Measurements from ENCODE around the gene UFC1.

- TF ChIP-seq, protein P1, sequence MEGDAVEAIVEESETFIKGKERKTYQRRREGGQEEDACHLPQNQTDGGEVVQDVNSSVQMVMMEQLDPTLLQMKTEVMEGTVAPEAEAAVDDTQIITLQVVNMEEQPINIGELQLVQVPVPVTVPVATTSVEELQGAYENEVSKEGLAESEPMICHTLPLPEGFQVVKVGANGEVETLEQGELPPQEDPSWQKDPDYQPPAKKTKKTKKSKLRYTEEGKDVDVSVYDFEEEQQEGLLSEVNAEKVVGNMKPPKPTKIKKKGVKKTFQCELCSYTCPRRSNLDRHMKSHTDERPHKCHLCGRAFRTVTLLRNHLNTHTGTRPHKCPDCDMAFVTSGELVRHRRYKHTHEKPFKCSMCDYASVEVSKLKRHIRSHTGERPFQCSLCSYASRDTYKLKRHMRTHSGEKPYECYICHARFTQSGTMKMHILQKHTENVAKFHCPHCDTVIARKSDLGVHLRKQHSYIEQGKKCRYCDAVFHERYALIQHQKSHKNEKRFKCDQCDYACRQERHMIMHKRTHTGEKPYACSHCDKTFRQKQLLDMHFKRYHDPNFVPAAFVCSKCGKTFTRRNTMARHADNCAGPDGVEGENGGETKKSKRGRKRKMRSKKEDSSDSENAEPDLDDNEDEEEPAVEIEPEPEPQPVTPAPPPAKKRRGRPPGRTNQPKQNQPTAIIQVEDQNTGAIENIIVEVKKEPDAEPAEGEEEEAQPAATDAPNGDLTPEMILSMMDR (IDR thresholded peaks at IDR 0.05; ENCODE audit: insufficient read depth, low read depth, low read length), result no peak
- no peak for TF ChIP-seq EZH2 (IDR thresholded peaks at IDR 0.05; ENCODE audit: insufficient read depth, low read length)
These were observed 5.5 kb downstream of the UFC1 start, which contains the start of gene USP21 for GRCh38 chr1:161159087-161159912.
